ENCODE measurements around the gene EDA2R. TPM values are rescaled to one million over a fixed set of nuclear protein-coding genes. Genes with fewer than 3 reads are reported as not detected.

Gene EDA2R
- total RNA-seq, 1 donor from 2014 or later, result 0.27 TPM

GRCh38 chrX:66625525-66625924 is 13.4 kb downstream of the EDA2R start:
- POLR2A ChIA-PET, result no interaction called here
- TF ChIP-seq, protein P1, sequence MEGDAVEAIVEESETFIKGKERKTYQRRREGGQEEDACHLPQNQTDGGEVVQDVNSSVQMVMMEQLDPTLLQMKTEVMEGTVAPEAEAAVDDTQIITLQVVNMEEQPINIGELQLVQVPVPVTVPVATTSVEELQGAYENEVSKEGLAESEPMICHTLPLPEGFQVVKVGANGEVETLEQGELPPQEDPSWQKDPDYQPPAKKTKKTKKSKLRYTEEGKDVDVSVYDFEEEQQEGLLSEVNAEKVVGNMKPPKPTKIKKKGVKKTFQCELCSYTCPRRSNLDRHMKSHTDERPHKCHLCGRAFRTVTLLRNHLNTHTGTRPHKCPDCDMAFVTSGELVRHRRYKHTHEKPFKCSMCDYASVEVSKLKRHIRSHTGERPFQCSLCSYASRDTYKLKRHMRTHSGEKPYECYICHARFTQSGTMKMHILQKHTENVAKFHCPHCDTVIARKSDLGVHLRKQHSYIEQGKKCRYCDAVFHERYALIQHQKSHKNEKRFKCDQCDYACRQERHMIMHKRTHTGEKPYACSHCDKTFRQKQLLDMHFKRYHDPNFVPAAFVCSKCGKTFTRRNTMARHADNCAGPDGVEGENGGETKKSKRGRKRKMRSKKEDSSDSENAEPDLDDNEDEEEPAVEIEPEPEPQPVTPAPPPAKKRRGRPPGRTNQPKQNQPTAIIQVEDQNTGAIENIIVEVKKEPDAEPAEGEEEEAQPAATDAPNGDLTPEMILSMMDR (IDR thresholded peaks at IDR 0.05), result no peak
- CTCF ChIA-PET, result no interaction called here

DNA sequence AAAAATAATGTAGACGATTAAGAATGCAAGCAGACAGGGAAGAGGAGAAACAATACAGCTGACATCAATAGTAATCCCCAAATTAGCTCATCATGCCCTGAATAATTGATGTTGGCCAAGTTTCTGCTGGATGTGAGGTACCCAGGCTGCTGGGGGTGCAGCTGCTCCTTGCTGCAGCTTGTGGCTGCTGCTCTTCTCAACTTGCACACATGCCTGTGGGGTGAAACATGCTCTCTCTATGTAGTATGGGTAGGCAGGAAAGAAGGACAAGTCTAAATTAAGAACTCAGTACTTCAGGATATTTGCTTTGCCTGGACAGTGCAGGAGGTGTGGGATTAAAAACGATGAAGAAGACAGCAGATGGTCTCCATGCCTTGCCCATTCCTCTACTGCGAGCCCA is 16.7 kb downstream of the EDA2R start:
- Mint-ChIP-seq H3K27me3 (no peaks in the 10 kb centered on the region), H3K27ac (no peak overlapping the region), H3K36me3 (ENCODE audit: low read depth) (no peaks in the 10 kb centered on the region), H3K4me1 (no peaks in the 10 kb centered on the region), H3K4me3 (no peak overlapping the region), H3K9me3 (no peaks in the 10 kb centered on the region)
- ATAC-seq (ENCODE audit: low read depth) (no peak), DNase-seq (no peak)
- ChIA-PET POLR2A (no interaction called here), CTCF (no interaction called here)
- intact Hi-C loops (cut with micrococcal nuclease), result no loop called here
- TF ChIP-seq, protein P1 (IDR thresholded peaks at IDR 0.05), result no peak

More at GRCh38 chrX:66625525-66625924, 13.4 kb downstream of the EDA2R start:
- ATAC-seq (ENCODE audit: low read depth), result no peak
- Mint-ChIP-seq H3K4me1 (no peaks in the 10 kb centered on the region), H3K36me3 (ENCODE audit: low read depth) (no peaks in the 10 kb centered on the region), H3K4me3 (no peak overlapping the region), H3K27ac (no peak overlapping the region), H3K9me3 (no peaks in the 10 kb centered on the region), H3K27me3 (no peaks in the 10 kb centered on the region)
- no peak for DNase-seq
- intact Hi-C loops (cut with micrococcal nuclease), result no loop called here

DNA sequence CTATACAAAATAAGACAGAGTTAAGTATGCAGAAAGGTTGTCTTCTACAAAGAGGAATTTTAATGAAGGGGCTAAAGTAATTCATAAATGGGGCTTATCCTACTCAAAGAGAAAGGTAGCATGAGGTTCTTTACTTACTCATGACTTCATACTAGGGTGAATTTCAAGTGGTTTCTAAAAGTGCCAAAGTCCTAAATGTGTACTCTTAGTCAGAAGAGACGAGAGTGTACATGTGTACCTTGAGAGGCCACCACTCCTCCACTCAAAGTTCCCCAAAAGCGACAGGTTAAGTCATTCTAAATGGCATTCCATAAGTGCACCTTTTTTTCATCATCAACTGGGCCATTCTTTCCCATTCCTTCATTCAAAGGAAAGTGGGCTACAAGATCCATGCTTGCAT is 21.9 kb downstream of the EDA2R start:
- H3K27me3 Mint-ChIP-seq, result no peaks in the 10 kb centered on the region
- H3K36me3 Mint-ChIP-seq (ENCODE audit: low read depth), result no peaks in the 10 kb centered on the region
- H3K4me1 Mint-ChIP-seq, result no peaks in the 10 kb centered on the region
- TF ChIP-seq, protein P1 (IDR thresholded peaks at IDR 0.05), result no peak
- ATAC-seq (ENCODE audit: low read depth) (no peak), DNase-seq (no peak)
- no peak overlapping the region for H3K4me3 Mint-ChIP-seq
- no peak overlapping the region for H3K27ac Mint-ChIP-seq
- ChIA-PET POLR2A (no interaction called here), CTCF (no interaction called here)
- no peaks in the 10 kb centered on the region for H3K9me3 Mint-ChIP-seq
- intact Hi-C loops (cut with micrococcal nuclease), result no loop called here

- no peak for DNase-seq
- no peak overlapping the region for H3K27ac Mint-ChIP-seq
- no peak for ATAC-seq (ENCODE audit: low read depth)
- no peaks in the 10 kb centered on the region for H3K36me3 Mint-ChIP-seq (ENCODE audit: low read depth)
- CTCF ChIA-PET, result no interaction called here
- TF ChIP-seq, protein P1 (IDR thresholded peaks at IDR 0.05), result no peak
- no peak overlapping the region for H3K4me3 Mint-ChIP-seq
- intact Hi-C loops (cut with micrococcal nuclease), result no loop called here
- H3K9me3 Mint-ChIP-seq, result peaks cover 4% of the 10 kb centered on the region
- POLR2A ChIA-PET, result no interaction called here
- peaks cover 18% of the 10 kb centered on the region for H3K4me1 Mint-ChIP-seq
- H3K27me3 Mint-ChIP-seq, result no peaks in the 10 kb centered on the region
Measured at GRCh38 chrX:66602381-66602938, 36.4 kb downstream of the EDA2R start.

GRCh38 chrX:66601522-66601921 is 37.4 kb downstream of the EDA2R start:
- ATAC-seq (ENCODE audit: low read depth) (peak; percentile 21), DNase-seq (no peak)
- Mint-ChIP-seq H3K9me3 (no peaks in the 10 kb centered on the region), H3K4me3 (no peak overlapping the region), H3K27me3 (no peaks in the 10 kb centered on the region), H3K36me3 (ENCODE audit: low read depth) (no peaks in the 10 kb centered on the region), H3K27ac (no peak overlapping the region), H3K4me1 (peaks cover 18% of the 10 kb centered on the region)
- ChIA-PET CTCF (no interaction called here), POLR2A (no interaction called here)
- TF ChIP-seq, protein P1 (IDR thresholded peaks at IDR 0.05), result no peak
- intact Hi-C loops (cut with micrococcal nuclease), result no loop called here
